Adrenal gland (tissue), 12 donors: ENCODE data around the gene LMAN1L. TPM values are rescaled to one million over a fixed set of nuclear protein-coding genes. Genes with fewer than 3 reads are reported as not detected.

Experiments
- DNase-seq, 7 donors: peaks; one replicate each; pipeline ENCODE4 v3.0.0-alpha.2; 2019 to 2020
- H3K27ac ChIP-seq, 5 donors: fragments of 200-600 bp; sonication (generic) in 4 of 5; 1 replicate in 3 of 5; 2 replicates in 2 of 5; pipeline versions ENCODE4 v1.5.1 to v1.8.0; 2016 to 2020; ENCODE audit warnings: mild to moderate bottlenecking in 1 of 5
- H3K27me3 ChIP-seq: fragments of 200-600 bp; 2 replicates; pipeline ENCODE4 v1.8.0; 2021
- H3K36me3 ChIP-seq, 2 donors: fragments of 200-600 bp; replicated peaks in 1 of 2; 1 replicate in 1 of 2; 2 replicates in 1 of 2; pipeline versions ENCODE4 v1.5.1 to v1.8.0; 2018 to 2022
- H3K4me1 ChIP-seq, 2 donors: fragments of 200-600 bp; replicated peaks in 1 of 2; 1 replicate in 1 of 2; 2 replicates in 1 of 2; pipeline versions ENCODE4 v1.5.1 to v1.8.0; 2018 to 2021
- H3K4me3 ChIP-seq, 4 donors: fragments of 200-600 bp; sonication (generic) in 3 of 4; one replicate each; pipeline ENCODE4 v1.5.1; 2016 to 2018
- H3K9me3 ChIP-seq, 3 donors: fragments of 200-600 bp; sonication (generic) in 1 of 3; replicated peaks in 1 of 3; 1 replicate in 2 of 3; 2 replicates in 1 of 3; pipeline versions ENCODE4 v1.5.1 to v1.8.0; 2016 to 2021
- POLR2A ChIP-seq, 2 donors: fragments of 450-650 bp; IDR thresholded peaks; one replicate each; pipeline ENCODE4 v1.6.1; 2017; ENCODE audit warnings: antibody characterized with exemption in 2 of 2, mild to moderate bottlenecking in 2 of 2, moderate library complexity in 1 of 2
- WGBS, 4 donors: extraction: QIAGEN DNeasy Blood & Tissue Kit in 2 of 4; methylation state at CpG; one replicate each; pipeline versions ENCODE4 v1.1.5 to v1.1.7; 2013 to 2017; 5-methylcytosine and 5-hydroxymethylcytosine counted together
- intact Hi-C, 2 donors: fragments of 100-400 bp; cut with DNase I; formaldehyde crosslinking; loops; one replicate each; pipeline versions ENCODE4 v1.14.1 to v1.15.0; 2022 to 2023
- polyA plus RNA-seq, 3 donors: library from polyadenylated mRNA; stranded (reverse); fragments of 200-250 nt in 2 of 3; fragments of 350-450 nt in 1 of 3; fragmentation: Illumina TruSeq in 1 of 3; extraction: RNeasy Lipid Tissue Mini Kit (QIAGEN cat#74804) in 1 of 3; gene quantifications; one replicate each; pipeline ENCODE4 v1.2.3, GENCODE V29; 2013 to 2014
- total RNA-seq, 9 donors: library from RNA; depleted of rRNA in 4 of 9; stranded (reverse); fragments of >200 nt in 4 of 9; fragments of 120-200 nt in 1 of 9; fragmentation: NEBNext Ultra II Directional in 1 of 9; extraction: Animal tissue kit (Norgen Biotek cat#: 25700) in 1 of 9; gene quantifications; one replicate each; pipeline versions ENCODE4 v1.1.0 to v1.2.4, GENCODE V29; 2013 to 2023
- TF ChIP-seq, protein P1 (sequence below), 6 experiments: fragments of 450-650 bp in 4 of 6; fragments of 200-600 bp in 2 of 6; sonication (generic) in 1 of 6; IDR thresholded peaks; 1 replicate in 5 of 6; 2 replicates in 1 of 6; pipeline versions ENCODE4 v1.5.1 to v1.8.0; 2016 to 2021; ENCODE audit warnings: antibody characterized with exemption in 6 of 6, mild to moderate bottlenecking in 2 of 6, moderate library complexity in 1 of 6
- donor health status: healthy with polysubstance abuse.
- donor health status: Bipolar disorder and iron deficiency.
- donor health status: DM: yes; HTN: yes; CAD: no.
- donor health status: DM: no; HTN: no; CAD: no.
- donor health status: DM: no; HTN: no; CAD: no.
- donor health status: DM: yes; HTN: yes; CAD: no.

The LMAN1L gene
- total and polyA plus RNA-seq, 12 donors = 0.28 to 12.5 (median 5.1) TPM; not detected in 1

DNA sequence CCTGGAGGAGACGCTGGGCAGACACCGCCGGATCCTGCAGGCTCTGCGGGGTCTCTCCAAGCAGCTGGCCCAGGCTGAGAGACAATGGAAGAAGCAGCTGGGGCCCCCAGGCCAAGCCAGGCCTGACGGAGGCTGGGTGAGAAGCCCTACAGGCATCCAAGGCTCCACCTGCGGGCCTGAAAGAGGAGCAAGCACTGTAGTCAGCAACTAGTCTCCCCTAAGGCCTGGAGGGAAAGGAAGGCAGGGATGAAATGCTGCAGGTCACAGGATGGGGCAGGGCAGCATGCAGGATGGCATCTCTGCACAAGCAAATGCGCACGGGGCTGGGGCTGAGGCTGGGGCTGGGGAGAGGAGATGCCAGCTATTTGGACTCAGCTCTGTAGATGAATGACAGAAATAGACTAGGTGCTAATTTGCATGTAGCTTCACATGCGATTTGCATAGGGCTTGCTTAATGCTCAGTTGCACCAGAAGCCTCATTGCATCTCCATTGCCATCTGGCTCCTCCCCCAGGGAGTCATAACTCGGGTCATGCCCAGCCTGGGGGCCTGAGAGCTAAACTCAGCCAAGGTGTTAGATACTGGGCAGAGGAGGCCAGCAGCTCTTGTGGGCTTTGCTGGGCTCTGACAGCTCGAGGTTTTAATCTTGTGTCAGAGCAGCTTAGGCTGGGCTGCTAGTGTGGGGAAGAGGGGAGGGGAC is 8.6 kb downstream of the LMAN1L start:
- intact Hi-C loops = no loop called here

DNA sequence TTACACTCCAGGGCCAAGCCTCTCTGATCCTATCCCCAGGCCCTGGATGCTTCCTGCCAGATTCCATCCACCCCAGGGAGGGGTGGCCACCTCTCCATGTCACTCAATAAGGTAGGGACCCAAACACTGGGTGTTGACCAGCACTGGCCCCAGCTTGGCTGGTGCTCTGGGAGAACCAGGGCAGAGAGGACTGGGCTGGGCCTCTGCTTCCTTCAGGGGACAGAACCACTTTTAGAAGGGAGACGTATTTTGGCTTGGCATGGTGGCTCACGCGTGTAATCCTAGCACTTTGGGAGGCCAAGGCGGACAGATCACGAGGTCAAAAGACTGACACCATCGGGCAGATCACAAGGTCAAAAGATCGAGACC is 9.1 kb downstream of the LMAN1L start:
- Histone ChIP-seq H3K27ac (no peak overlapping the region), H3K4me1 (peaks cover 14 to 20% of the 10 kb centered on the region in 2 donors), H3K27me3 (no peaks in the 10 kb centered on the region), H3K36me3 (no peaks in the 10 kb centered on the region), H3K9me3 (no peaks in the 10 kb centered on the region), H3K4me3 (no peak overlapping the region)
- no peak for TF ChIP-seq POLR2A (IDR thresholded peaks at IDR 0.05)
- TF ChIP-seq, protein P1, sequence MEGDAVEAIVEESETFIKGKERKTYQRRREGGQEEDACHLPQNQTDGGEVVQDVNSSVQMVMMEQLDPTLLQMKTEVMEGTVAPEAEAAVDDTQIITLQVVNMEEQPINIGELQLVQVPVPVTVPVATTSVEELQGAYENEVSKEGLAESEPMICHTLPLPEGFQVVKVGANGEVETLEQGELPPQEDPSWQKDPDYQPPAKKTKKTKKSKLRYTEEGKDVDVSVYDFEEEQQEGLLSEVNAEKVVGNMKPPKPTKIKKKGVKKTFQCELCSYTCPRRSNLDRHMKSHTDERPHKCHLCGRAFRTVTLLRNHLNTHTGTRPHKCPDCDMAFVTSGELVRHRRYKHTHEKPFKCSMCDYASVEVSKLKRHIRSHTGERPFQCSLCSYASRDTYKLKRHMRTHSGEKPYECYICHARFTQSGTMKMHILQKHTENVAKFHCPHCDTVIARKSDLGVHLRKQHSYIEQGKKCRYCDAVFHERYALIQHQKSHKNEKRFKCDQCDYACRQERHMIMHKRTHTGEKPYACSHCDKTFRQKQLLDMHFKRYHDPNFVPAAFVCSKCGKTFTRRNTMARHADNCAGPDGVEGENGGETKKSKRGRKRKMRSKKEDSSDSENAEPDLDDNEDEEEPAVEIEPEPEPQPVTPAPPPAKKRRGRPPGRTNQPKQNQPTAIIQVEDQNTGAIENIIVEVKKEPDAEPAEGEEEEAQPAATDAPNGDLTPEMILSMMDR (IDR thresholded peaks at IDR 0.05) = no peak
- no peak for DNase-seq
- intact Hi-C loops = no loop called here
- 83 to 91% (median 87%) methylated on average over 6 to 7 of the region's 7 CpGs for whole genome bisulfite sequencing, 4 donors

More for the DNA sequence above, 8.6 kb downstream of the LMAN1L start:
- DNase-seq = no peak
- Histone ChIP-seq H3K4me3 (no peak overlapping the region), H3K36me3 (no peaks in the 10 kb centered on the region), H3K27me3 (no peaks in the 10 kb centered on the region), H3K4me1 (peaks cover 12 to 25% of the 10 kb centered on the region in 2 donors), H3K27ac (no peak overlapping the region), H3K9me3 (no peaks in the 10 kb centered on the region)
- TF ChIP-seq, protein P1 (IDR thresholded peaks at IDR 0.05) = no peak
- no peak for TF ChIP-seq POLR2A (IDR thresholded peaks at IDR 0.05)
- 71 to 87% (median 75%) methylated on average over 5 to 11 of the region's 11 CpGs for WGBS, 4 donors

DNA sequence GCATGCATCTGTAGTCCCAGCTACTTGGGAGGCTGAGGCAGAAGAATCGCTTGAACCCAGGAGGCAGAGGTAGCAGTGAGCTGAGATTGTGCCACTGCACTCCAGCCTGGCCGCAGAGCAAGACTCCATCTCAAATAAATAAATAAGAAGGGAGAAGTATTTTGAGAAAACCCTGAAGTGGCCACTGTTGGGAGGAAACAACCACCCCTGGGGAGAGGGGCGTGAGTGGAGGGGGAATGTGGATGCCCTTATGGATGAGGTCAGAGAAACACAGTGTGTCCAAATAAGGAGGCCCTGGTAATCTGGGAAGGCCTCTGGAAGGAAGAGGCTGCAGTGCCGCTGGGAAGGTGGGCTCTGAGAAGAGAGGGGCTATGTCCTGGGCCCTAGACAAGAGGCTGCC is 9.6 kb downstream of the LMAN1L start:
- no peaks in the 10 kb centered on the region for H3K36me3 ChIP-seq
- DNase-seq = no peak
- 90 to 100% (median 97%) methylated on average over 4 of the region's 4 CpGs for WGBS, 4 donors
- H3K27ac ChIP-seq = no peak overlapping the region
- intact Hi-C loops = no loop called here
- TF ChIP-seq, protein P1 (IDR thresholded peaks at IDR 0.05) = no peak
- no peak for TF ChIP-seq POLR2A (IDR thresholded peaks at IDR 0.05)
- H3K4me3 ChIP-seq = no peak overlapping the region
- peaks cover 14 to 16% of the 10 kb centered on the region in 2 donors for H3K4me1 ChIP-seq
- no peaks in the 10 kb centered on the region for H3K9me3 ChIP-seq
- no peaks in the 10 kb centered on the region for H3K27me3 ChIP-seq

DNA sequence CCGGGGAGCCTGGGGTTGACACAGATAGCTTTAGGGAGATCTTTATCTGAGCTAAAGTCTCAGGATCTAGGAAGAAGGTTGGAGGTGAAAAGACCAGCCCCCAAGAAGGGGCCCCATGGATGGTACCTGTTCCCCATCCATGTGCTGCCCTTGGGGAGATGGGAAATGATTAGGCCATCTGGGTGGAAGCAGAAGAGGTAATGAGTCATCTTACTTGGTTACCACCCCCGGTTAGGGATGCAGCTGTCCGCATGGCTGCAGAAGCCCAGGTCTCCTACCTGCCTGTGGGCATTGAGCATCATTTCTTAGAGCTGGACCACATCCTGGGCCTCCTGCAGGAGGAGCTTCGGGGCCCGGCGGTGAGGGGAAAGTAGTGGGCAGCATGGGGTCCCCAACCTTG is 10.7 kb downstream of the LMAN1L start:
- no peak for DNase-seq
- H3K9me3 ChIP-seq = no peaks in the 10 kb centered on the region
- 69 to 76% (median 75%) methylated on average over 3 to 6 of the region's 6 CpGs for WGBS, 4 donors
- H3K27me3 ChIP-seq = no peaks in the 10 kb centered on the region
- no peaks in the 10 kb centered on the region for H3K36me3 ChIP-seq
- intact Hi-C loops = no loop called here
- H3K27ac ChIP-seq = no peak overlapping the region
- H3K4me1 ChIP-seq = peaks cover 4 to 5% of the 10 kb centered on the region in 2 donors
- TF ChIP-seq, protein P1 (IDR thresholded peaks at IDR 0.05) = no peak
- no peak for TF ChIP-seq POLR2A (IDR thresholded peaks at IDR 0.05)
- H3K4me3 ChIP-seq = no peak overlapping the region
